ENCODE results near the gene NT5M.

DNA sequence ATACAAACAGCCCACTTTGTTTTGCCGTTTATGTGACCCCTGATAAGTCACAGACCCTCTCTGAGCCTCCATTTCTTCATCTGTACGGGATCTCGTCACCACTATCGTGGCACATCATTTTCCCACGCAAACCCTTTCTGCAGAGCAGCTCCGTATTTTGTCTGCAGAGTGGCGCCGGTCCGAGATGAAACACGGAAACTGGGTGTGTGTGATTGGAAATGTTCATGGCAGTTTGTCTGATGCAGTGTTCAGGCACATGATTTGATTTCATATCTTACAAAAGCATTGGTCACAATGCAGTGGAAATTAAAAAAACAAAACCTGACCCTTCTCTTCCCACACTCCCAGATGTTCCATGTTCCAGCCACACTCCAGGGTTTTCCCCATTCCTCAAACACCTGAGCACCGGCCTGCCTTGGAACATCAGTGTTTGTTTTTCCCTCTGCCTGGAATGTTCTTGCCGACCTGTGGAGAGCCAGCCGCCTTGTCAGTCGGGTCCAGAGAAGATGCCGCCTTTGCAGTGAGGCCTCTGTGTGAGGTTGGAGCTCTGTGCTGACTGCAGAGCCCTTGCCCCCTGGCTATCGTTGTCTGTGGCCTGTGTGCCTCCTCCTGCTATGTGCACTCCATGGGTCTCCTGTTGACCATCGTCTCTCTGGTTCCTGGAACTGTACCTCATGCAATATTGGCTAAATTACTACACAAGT is 39.2 kb downstream of the NT5M start:
- TF ChIP-seq, protein P1, sequence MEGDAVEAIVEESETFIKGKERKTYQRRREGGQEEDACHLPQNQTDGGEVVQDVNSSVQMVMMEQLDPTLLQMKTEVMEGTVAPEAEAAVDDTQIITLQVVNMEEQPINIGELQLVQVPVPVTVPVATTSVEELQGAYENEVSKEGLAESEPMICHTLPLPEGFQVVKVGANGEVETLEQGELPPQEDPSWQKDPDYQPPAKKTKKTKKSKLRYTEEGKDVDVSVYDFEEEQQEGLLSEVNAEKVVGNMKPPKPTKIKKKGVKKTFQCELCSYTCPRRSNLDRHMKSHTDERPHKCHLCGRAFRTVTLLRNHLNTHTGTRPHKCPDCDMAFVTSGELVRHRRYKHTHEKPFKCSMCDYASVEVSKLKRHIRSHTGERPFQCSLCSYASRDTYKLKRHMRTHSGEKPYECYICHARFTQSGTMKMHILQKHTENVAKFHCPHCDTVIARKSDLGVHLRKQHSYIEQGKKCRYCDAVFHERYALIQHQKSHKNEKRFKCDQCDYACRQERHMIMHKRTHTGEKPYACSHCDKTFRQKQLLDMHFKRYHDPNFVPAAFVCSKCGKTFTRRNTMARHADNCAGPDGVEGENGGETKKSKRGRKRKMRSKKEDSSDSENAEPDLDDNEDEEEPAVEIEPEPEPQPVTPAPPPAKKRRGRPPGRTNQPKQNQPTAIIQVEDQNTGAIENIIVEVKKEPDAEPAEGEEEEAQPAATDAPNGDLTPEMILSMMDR (conservative IDR thresholded peaks at IDR 0.05; ENCODE audit: low read depth, low read length) = no peak
- no peak for TF ChIP-seq EZH2 (IDR thresholded peaks at IDR 0.05; ENCODE audit: low read length, unreplicated experiment)
